Caco-2 (cell line): ENCODE data around the gene ESRRG. TPM values are rescaled to one million over a fixed set of nuclear protein-coding genes. Genes with fewer than 3 reads are reported as not detected.

ENCODE experiments used
- BruUV-seq: library from RNA; stranded (reverse); fragments of 400-500 nt; replicated peaks from 2 replicates; lab custom pipeline; 2021; lab: Mats Ljungman, UMichigan
- CTCF ChIA-PET: fragments of 300-600 bp; sonication (Branson Sonifier 250); formaldehyde crosslinking; loops from one replicate; lab custom pipeline; 2022; ENCODE audit warnings: antibody characterized with exemption; lab: Charles Lee
- POLR2A ChIA-PET: fragments of 300-600 bp; sonication (Branson Sonifier 250); formaldehyde crosslinking; loops from one replicate; lab custom pipeline; 2022; ENCODE audit warnings: antibody characterized with exemption; lab: Charles Lee
- DNase-seq, 2 experiments: peaks; one replicate each; pipeline versions ENCODE4 v3.0.0 to v3.0.0-alpha.2; 2020 to 2022
- H3K27me3 ChIP-seq: replicated peaks from 2 replicates; pipeline ENCODE4 v1.6.0; 2011; ENCODE audit warnings: low read length; ENCODE audit not compliant: control insufficient read depth, insufficient read depth
- H3K36me3 ChIP-seq: 2 replicates; pipeline ENCODE4 v1.5.1; 2011; ENCODE audit warnings: low read length; ENCODE audit not compliant: control insufficient read depth, insufficient read depth
- H3K4me1 ChIP-seq: fragments of 250-450 bp; sonication (Bioruptor Pico); 2 replicates; pipeline ENCODE4 v1.5.1; 2020; ENCODE audit warnings: mild to moderate bottlenecking
- H3K4me3 ChIP-seq: 2 replicates; pipeline ENCODE4 v1.5.1; 2011; ENCODE audit warnings: low read depth, mild to moderate bottlenecking, control low read depth, low read length
- H3K9me3 ChIP-seq: fragments of 250-450 bp; sonication (Bioruptor Pico); 2 replicates; pipeline ENCODE4 v1.5.1; 2020; ENCODE audit warnings: mild to moderate bottlenecking, moderate library complexity
- H3K27ac Mint-ChIP-seq: one replicate; pipeline ENCODE4 v1.8.0; 2022; ENCODE audit warnings: mixed read lengths; ENCODE audit not compliant: unreplicated experiment
- H3K27me3 Mint-ChIP-seq: one replicate; pipeline ENCODE4 v1.8.0; 2022; ENCODE audit warnings: mixed read lengths; ENCODE audit not compliant: insufficient read depth, unreplicated experiment
- H3K36me3 Mint-ChIP-seq: one replicate; pipeline ENCODE4 v1.8.0; 2022; ENCODE audit warnings: mild to moderate bottlenecking, mixed read lengths; ENCODE audit not compliant: insufficient read depth, unreplicated experiment
- H3K4me1 Mint-ChIP-seq: one replicate; pipeline ENCODE4 v1.8.0; 2022; ENCODE audit warnings: low read depth, mixed read lengths; ENCODE audit not compliant: unreplicated experiment
- H3K4me3 Mint-ChIP-seq: one replicate; pipeline ENCODE4 v1.8.0; 2022; ENCODE audit warnings: mild to moderate bottlenecking, moderate library complexity, mixed read lengths; ENCODE audit not compliant: unreplicated experiment
- H3K9me3 Mint-ChIP-seq: one replicate; pipeline ENCODE4 v1.8.0; 2022; ENCODE audit warnings: mixed read lengths; ENCODE audit not compliant: unreplicated experiment
- CTCF ChIP-seq, 2 experiments: fragments of 200-600 bp in 1 of 2; IDR thresholded peaks; 1 replicate in 1 of 2; 2 replicates in 1 of 2; pipeline versions ENCODE4 v1.5.1 to v1.8.0; 2011 to 2022; ENCODE audit warnings: antibody characterized with exemption in 1 of 2, control low read depth in 1 of 2, inconsistent platforms in 1 of 2, low read depth in 1 of 2, low read length in 1 of 2, mild to moderate bottlenecking in 1 of 2, moderate library complexity in 1 of 2; ENCODE audit not compliant: insufficient read depth in 1 of 2, severe bottlenecking in 1 of 2, unreplicated experiment in 1 of 2
- intact Hi-C: fragments of 100-400 bp; cut with micrococcal nuclease; formaldehyde crosslinking; loops from one replicate; pipeline ENCODE4 v1.10.0; 2022; ENCODE audit not compliant: unreplicated experiment
- total RNA-seq: library from RNA; stranded (reverse); gene quantifications from 2 replicates; pipeline ENCODE4 v1.2.3, GENCODE V29; 2022

Gene ESRRG
- total RNA-seq, 1 experiment from 2014 or later, result 6.6 TPM

DNA sequence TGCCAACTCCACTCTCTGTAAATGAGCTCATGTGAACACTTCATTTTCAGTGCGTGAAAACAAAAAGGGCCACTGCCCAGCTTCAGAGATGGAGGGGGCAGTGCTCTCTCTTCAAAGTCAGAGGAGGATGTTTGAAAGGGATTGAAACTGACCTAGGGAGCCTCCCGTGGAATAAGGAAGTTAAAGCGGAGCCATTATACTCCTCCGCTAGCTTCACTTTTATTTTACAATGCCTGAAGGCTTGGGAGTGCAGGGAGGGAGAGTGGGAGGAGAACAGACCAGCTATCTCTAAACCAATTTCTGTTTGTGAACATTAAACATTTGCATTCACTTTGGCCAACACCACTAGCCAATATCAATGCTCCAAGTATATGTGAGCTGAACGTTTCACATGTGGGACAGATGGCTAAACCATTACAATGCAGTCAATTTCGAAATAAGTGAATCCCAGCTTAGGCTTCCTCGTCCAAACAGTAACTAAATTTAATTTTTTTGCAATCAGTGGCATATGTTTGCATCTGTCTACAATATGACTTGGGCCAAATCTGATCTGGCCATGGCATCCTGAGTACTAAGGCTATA, 126.9 kb downstream of the ESRRG start:
- Mint-ChIP-seq H3K4me3 (no peak overlapping the region), H3K4me1 (peaks cover 5% of the 10 kb centered on the region), H3K9me3 (no peaks in the 10 kb centered on the region), H3K27ac (no peak overlapping the region), H3K36me3 (peaks cover 5% of the 10 kb centered on the region), H3K27me3 (no peaks in the 10 kb centered on the region)
- intact Hi-C loops, result no loop called here
- DNase-seq, result no peak
- H3K4me1 ChIP-seq, result peaks cover 12% of the 10 kb centered on the region
- no peaks in the 10 kb centered on the region for H3K27me3 ChIP-seq
- CTCF ChIA-PET, result interaction anchor here (0.6 kb wide), 1 partner anchor 375 kb away, joined by 3 read pairs; no protein-coding TSS in a partner anchor
- H3K36me3 ChIP-seq, result no peaks in the 10 kb centered on the region
- TF ChIP-seq CTCF (IDR thresholded peaks at IDR 0.05; ENCODE audit: insufficient read depth in 1 of 2, low read depth in 1 of 2, low read length in 1 of 2, severe bottlenecking in 1 of 2, unreplicated experiment in 1 of 2), result no peak
- BruUV-seq, result no TSS peak
- POLR2A ChIA-PET, result no interaction called here
- no peaks in the 10 kb centered on the region for H3K9me3 ChIP-seq
- H3K4me3 ChIP-seq, result no peak overlapping the region

- no peaks in the 10 kb centered on the region for H3K27me3 Mint-ChIP-seq
- peaks cover 6% of the 10 kb centered on the region for H3K36me3 Mint-ChIP-seq
Measured at GRCh38 chr1:216587715-216588114, 135.5 kb downstream of the ESRRG start.

GRCh38 chr1:216582151-216582550, 141.1 kb downstream of the ESRRG start:
- peaks cover 18% of the 10 kb centered on the region for H3K9me3 Mint-ChIP-seq
- H3K36me3 Mint-ChIP-seq, result peaks cover 6% of the 10 kb centered on the region
- POLR2A ChIA-PET, result no interaction called here
- Histone ChIP-seq H3K36me3 (no peaks in the 10 kb centered on the region), H3K9me3 (peaks cover 8% of the 10 kb centered on the region; the same call in 1 of the 2 replicates), H3K4me3 (no peak overlapping the region), H3K27me3 (no peaks in the 10 kb centered on the region), H3K4me1 (no peaks in the 10 kb centered on the region)
- no peak overlapping the region for H3K27ac Mint-ChIP-seq
- CTCF ChIA-PET, result no interaction called here
- H3K27me3 Mint-ChIP-seq, result no peaks in the 10 kb centered on the region
- no peak overlapping the region for H3K4me3 Mint-ChIP-seq
- no peak for DNase-seq
- TF ChIP-seq CTCF (IDR thresholded peaks at IDR 0.05; ENCODE audit: insufficient read depth in 1 of 2, low read depth in 1 of 2, low read length in 1 of 2, severe bottlenecking in 1 of 2, unreplicated experiment in 1 of 2), result no peak
- H3K4me1 Mint-ChIP-seq, result no peaks in the 10 kb centered on the region
- intact Hi-C loops, result no loop called here
- BruUV-seq, result no TSS peak

More at GRCh38 chr1:216587715-216588114, 135.5 kb downstream of the ESRRG start:
- no TSS peak for BruUV-seq
- Mint-ChIP-seq H3K9me3 (peaks cover 13% of the 10 kb centered on the region), H3K4me1 (no peaks in the 10 kb centered on the region), H3K4me3 (no peak overlapping the region), H3K27ac (no peak overlapping the region)
- Histone ChIP-seq H3K4me1 (no peaks in the 10 kb centered on the region), H3K36me3 (no peaks in the 10 kb centered on the region), H3K27me3 (no peaks in the 10 kb centered on the region), H3K4me3 (no peak overlapping the region), H3K9me3 (peaks cover 8% of the 10 kb centered on the region; the same call in 1 of the 2 replicates)
- no peak for DNase-seq
- ChIA-PET CTCF (no interaction called here), POLR2A (no interaction called here)
- TF ChIP-seq CTCF (IDR thresholded peaks at IDR 0.05; ENCODE audit: insufficient read depth in 1 of 2, low read depth in 1 of 2, low read length in 1 of 2, severe bottlenecking in 1 of 2, unreplicated experiment in 1 of 2), result no peak
- intact Hi-C loops, result no loop called here
